Measurements from ENCODE around the gene TAS2R60. TPM values are rescaled to one million over a fixed set of nuclear protein-coding genes. Genes with fewer than 3 reads are reported as not detected.

The TAS2R60 gene
- total and polyA plus RNA-seq, 9 of the 15 experiments (the other 6 are each of a cell fraction or from before 2014, with no cell fraction given), result 0.08 TPM; not detected in 8

GRCh38 chr7:143417734-143418383 lies 25.4 kb upstream of the TAS2R60 start:
- H3K36me3 ChIP-seq (ENCODE audit: control insufficient read depth, insufficient read depth, low read length), result no peaks in the 10 kb centered on the region
- DNase-seq (ENCODE audit: extremely low read depth in 1 of 4, low spot score in 3 of 4) (no peak), FAIRE-seq (no peak), ATAC-seq (no peak)
- H3K4me3 ChIP-seq, result no peak overlapping the region
- peaks cover 6% of the 10 kb centered on the region; the same call in 1 of the 2 replicates for H3K9me3 ChIP-seq (replicated peaks; ENCODE audit: control insufficient read depth, insufficient read depth, low read depth, low read length)
- CTCF ChIA-PET (ENCODE audit: low intra/inter-chr PET ratio), result no interaction called here
- intact Hi-C loops (cut with micrococcal nuclease), result loop anchor here (2.0 to 5.0 kb wide), 3 partner anchors 71 to 96 kb away; no protein-coding TSS in a partner anchor
- no peak overlapping the region for H3K4me2 ChIP-seq (ENCODE audit: insufficient read depth, low read length)
- 19% methylated on average over 1 of the region's 1 CpG for WGBS (ENCODE audit: insufficient coverage, low coverage, missing lambda C conversion rate)
- H3K27ac ChIP-seq (ENCODE audit: extremely low read depth, low read depth, low read length), result no peak overlapping the region
- H3K9me1 ChIP-seq (ENCODE audit: control insufficient read depth, insufficient read depth, low read length), result no peaks in the 10 kb centered on the region
- TF ChIP-seq GATAD2A (IDR thresholded peaks at IDR 0.05) (no peak), GMEB1 (CRISPR knock-in tag; IDR thresholded peaks at IDR 0.05) (no peak), SMAD1 (IDR thresholded peaks at IDR 0.05; ENCODE audit: low read depth, low read length, partially characterized antibody) (no peak), ZNF707 (CRISPR knock-in tag; conservative IDR thresholded peaks at IDR 0.05) (no peak), ZNF584 (CRISPR knock-in tag; IDR thresholded peaks at IDR 0.05; ENCODE audit: low read depth) (no peak), SMAD2 (IDR thresholded peaks at IDR 0.05; ENCODE audit: low read depth, low read length) (no peak), ZNF224 (CRISPR knock-in tag; IDR thresholded peaks at IDR 0.05) (no peak), GTF2F1 (IDR thresholded peaks at IDR 0.05; ENCODE audit: low read depth, low read length) (no peak), ATF7 (IDR thresholded peaks at IDR 0.05) (no peak), HNRNPK (IDR thresholded peaks at IDR 0.05; ENCODE audit: low read depth, low read length, poor library complexity, severe bottlenecking) (no peak), PRPF4 (IDR thresholded peaks at IDR 0.05; ENCODE audit: insufficient read depth, low read depth, low read length, poor library complexity, severe bottlenecking) (no peak), FOXA1 (IDR thresholded peaks at IDR 0.05; ENCODE audit: borderline replicate concordance) (no peak), TEAD4 (IDR thresholded peaks at IDR 0.05; ENCODE audit: low read length) (no peak), TEAD4 (CRISPR knock-in tag; IDR thresholded peaks at IDR 0.05; ENCODE audit: borderline replicate concordance) (no peak), BACH1 (tag; IDR thresholded peaks at IDR 0.05) (no peak), SAFB2 (IDR thresholded peaks at IDR 0.05; ENCODE audit: borderline replicate concordance, low read depth, low read length, severe bottlenecking) (no peak), ZNF57 (CRISPR knock-in tag; IDR thresholded peaks at IDR 0.05) (no peak), SUPT5H (IDR thresholded peaks at IDR 0.05) (no peak), FOSL1 (tag; conservative IDR thresholded peaks at IDR 0.05) (no peak)
- TF ChIP-seq, protein P1, sequence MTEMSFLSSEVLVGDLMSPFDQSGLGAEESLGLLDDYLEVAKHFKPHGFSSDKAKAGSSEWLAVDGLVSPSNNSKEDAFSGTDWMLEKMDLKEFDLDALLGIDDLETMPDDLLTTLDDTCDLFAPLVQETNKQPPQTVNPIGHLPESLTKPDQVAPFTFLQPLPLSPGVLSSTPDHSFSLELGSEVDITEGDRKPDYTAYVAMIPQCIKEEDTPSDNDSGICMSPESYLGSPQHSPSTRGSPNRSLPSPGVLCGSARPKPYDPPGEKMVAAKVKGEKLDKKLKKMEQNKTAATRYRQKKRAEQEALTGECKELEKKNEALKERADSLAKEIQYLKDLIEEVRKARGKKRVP (CRISPR knock-in tag; IDR thresholded peaks at IDR 0.05), result no peak
- H3K79me2 ChIP-seq (ENCODE audit: control insufficient read depth, insufficient read depth, low read length), result no peaks in the 10 kb centered on the region
- in situ Hi-C loops (cut with MboI), result no loop called here
- POLR2A ChIA-PET, result interaction anchor here (2.1 kb wide), 1 partner anchor 9 kb away, joined by 4 read pairs; no protein-coding TSS in a partner anchor
- H2AFZ ChIP-seq (ENCODE audit: low read depth, low read length), result no peak overlapping the region
- H3K27me3 ChIP-seq (ENCODE audit: control insufficient read depth in 2 of 2, insufficient read depth in 2 of 2, low read length in 2 of 2), result no peaks in the 10 kb centered on the region
- BruUV-seq (replicated peaks), result no TSS peak
- H4K20me1 ChIP-seq (replicated peaks; ENCODE audit: control insufficient read depth, insufficient read depth, low read length), result no peaks in the 10 kb centered on the region
- H3K9ac ChIP-seq (ENCODE audit: insufficient read depth in 1 of 2, low read depth in 2 of 2, low read length in 2 of 2), result no peak overlapping the region
- H3K4me1 ChIP-seq (replicated peaks in 1 of 2; ENCODE audit: control insufficient read depth in 2 of 2, insufficient read depth in 2 of 2, low read length in 2 of 2), result peaks cover 0 to 8% of the 10 kb centered on the region in 2 experiments; a peak in 1 of 5 replicates
